HUDEP-2 (cell line): Measurements from ENCODE around the gene IFITM10.

ENCODE experiments used
- DNase-seq, 76 experiments: peaks; one replicate each; lab custom pipeline; 2025; ENCODE audit not compliant: unreplicated experiment in 76 of 76; lab: John Stamatoyannopoulos, UW

IFITM10 gene

GRCh38 chr11:1727096-1727690 lies 23.2 kb downstream of the IFITM10 start:
- DNase-seq: no peak

GRCh38 chr11:1719781-1720180 lies 30.6 kb downstream of the IFITM10 start:
- no peak for DNase-seq

DNA sequence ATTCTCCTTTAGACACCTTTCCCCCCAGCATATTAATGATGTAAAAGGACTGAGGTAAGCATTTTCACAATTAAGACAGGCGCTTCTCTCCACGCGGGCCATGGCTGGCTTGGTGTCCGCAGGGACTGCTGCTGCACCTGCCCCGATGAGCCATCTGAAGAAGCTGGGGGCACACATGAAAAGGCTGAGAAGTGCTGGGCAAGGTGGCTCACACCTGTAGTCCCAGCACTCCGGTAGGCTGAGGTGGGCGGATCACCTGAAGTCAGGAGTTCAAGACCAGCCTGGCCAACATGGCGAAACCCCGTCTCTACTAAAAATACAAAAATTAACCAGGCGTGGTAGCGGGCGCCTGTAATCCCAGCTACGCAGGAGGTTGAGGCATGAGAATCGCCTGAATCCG lies 32.1 kb downstream of the IFITM10 start:
- DNase-seq: no peak

DNA sequence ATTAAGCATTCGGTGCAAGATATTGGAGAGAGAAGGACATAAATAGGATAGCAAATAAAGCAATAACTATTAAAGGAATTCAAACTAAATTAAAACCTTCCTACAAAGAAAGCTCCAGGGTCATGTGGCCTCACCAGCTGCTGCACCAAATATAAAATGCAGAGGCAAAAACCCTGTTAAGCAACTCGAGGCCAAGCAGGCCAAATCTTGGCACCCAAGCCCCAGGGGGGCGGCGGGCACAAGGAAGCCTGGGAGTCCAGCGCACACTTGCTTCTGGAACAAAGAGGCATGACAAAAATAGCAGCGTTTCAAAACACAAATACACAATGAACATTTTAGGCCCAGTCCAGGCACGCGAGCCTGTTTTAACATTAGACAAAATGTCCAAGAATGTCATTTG lies 32.6 kb downstream of the IFITM10 start:
- no peak for DNase-seq

GRCh38 chr11:1714908-1715885 lies 35.2 kb downstream of the IFITM10 start:
- peak in 1 of 76 experiments; percentile 13 for DNase-seq

DNA sequence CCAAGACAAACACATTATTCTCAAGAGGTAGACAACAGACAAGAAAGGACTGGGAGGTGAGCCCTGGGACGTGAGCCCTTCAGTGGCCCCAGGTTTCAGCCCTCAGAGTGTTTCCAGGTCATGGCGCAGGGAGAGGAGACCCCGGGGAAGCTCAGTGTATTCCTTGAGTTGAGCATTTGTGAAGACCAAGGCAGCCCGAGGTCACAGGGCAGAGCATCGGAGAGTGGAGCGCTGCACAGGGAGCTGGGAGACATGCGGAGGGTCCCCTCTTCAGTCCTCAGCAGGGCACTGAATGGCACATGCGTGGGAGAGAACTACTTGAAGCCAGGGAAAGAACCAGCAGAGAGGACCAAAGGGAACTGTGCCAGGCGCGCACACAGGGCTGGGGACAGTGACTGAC lies 41.7 kb downstream of the IFITM10 start:
- no peak for DNase-seq

GRCh38 chr11:1707751-1708150 lies 42.6 kb downstream of the IFITM10 start:
- DNase-seq: no peak

DNA sequence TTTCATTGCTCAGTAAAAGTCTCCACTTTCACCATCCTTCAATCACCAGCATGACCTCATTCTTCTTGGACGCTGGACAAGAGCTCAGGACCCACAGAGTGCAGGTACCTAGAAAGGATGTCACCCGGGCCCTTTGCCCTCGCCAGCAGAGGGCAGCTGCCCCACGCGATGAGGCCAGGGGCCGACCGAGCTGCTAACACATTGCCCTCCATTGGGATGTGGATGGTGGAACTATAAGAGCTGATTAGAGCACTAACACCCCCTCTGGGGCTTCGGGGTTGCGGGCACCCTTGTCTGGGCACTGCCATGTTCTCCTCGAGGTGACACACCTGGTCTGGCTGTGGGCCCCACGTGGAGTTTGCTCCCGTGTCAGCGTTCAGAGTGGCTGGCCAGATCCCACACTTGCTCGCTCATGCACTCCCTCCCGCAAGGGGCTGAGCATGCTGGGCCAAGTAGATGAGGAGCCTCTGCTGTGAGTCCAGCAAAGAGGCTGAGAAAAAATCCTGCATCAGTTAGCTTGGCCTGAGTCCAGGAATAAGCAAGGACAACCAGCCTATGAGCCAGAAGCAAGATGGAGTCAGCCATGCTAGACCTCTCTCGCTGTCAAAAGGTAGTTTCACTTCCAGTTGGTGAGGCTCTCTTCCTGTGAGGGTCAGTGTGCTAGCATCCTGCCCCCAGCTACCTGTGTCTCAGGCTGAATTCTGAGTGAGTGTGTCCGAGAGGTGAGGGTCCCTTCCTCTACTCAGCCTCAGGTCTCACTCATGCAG lies 43.6 kb downstream of the IFITM10 start:
- DNase-seq: peak in 15 of 76 experiments; percentile 2 to 49 (median 12)

GRCh38 chr11:1705126-1706052 lies 45.0 kb downstream of the IFITM10 start:
- DNase-seq: peak in 2 of 76 experiments; percentile 0 to 14

DNA sequence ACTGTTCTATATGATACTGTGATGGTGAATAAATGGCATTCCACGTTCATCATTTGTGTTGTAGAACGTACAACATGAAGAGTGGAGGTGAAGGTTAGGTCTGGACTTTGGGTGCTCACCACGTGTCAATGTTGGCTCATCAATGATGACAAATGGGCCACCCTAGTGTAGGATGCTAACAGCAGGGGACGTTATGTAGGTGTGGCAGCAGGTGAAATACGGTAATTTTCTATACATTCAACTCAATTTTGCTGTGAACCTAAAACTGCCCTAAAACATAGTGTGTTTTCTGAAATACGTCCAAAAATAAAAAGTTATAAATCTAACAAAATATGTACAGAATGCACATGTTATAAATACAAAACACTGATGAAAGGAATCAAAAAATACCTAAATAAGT lies 47.2 kb downstream of the IFITM10 start:
- DNase-seq: no peak

DNA sequence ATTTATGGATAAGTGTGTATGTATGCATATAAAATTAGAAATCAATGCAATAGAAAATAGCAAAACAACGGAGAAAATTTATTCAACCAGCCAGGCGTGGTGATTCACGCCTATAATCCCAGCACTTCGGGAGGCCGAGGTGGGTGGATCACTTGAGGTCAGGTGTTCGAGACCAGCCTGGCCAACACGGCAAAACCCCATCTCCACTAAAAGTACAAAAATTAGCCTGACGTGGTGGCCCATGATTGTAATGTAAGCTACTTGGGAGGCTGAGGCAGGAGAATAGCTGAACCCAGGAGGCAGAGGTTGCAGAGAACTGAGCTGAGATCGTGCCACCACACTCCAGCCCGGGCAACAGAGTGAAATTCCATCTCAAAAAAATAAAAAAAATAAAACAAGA lies 47.9 kb downstream of the IFITM10 start:
- DNase-seq: no peak

DNA sequence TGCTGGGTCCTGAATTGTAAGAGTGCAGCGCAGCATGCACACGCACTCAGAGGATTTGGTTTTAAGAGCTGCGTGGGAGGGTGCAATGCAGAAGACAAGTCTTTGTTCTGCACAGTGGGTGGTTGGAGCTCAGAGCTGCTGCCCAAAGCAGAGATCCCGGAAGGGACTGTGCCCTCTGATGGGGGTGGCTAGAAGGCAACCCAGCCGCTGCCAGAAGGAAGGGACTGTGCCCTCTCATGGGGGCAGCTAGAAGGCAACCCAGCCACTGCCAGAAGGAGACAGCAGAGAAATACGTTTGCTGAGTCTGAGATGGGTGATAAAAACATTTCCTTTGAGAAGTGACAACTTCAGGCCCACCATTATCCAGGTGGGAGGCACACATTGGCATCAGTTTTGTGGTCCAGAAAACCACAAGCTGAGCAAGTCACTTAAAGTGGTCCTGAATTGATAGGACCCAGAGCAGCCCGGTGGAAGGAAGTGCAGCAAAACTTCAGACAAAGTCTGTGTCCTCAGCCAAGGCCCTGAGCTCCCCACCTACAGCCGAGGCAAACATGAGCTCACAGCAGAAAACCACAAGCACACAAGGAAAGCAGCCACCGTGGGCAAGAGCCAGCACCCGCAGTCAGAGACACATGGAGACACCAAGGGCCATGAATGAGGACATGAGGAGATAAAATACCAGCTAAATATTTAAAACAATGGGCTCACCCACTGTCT lies 49.1 kb downstream of the IFITM10 start:
- no peak for DNase-seq

GRCh38 chr11:1699771-1700170 lies 50.6 kb downstream of the IFITM10 start:
- DNase-seq: no peak

- no peak for DNase-seq
Measured at GRCh38 chr11:1696608-1697570, 53.5 kb downstream of the IFITM10 start, which contains the start of gene KRTAP5-6. Gene KRTAP5-6, plus strand, starts transcription at chr11:1697195. Its CDS starts 51 bp downstream, at chr11:1697246.

DNA sequence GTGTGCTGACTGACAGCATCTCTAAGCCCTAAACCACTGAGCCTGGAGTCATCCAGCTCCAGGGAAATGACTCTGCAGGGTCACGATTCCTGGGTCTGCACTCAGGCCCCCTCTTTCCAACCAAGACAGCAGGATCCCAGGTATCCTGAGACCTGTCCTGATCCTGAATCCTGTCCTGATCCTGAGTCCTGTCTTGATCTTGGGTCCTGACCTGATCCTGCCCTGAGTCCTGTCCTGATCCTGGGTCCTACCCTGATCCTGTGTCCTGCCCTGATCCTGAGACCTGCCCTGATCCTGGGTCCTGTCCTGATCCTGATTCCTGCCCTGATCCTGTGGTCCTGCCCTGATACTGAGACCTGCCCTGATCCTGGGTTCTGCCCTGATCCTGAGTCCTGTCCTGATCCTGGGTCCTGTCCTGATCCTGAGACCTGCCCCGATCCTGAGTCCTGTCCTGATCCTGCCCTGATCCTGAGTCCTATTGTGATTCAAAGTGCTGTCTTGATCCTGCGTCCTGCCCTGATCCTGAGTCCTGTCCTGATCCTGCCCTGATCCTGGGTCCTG lies 54.8 kb downstream of the IFITM10 start:
- DNase-seq: no peak

DNA sequence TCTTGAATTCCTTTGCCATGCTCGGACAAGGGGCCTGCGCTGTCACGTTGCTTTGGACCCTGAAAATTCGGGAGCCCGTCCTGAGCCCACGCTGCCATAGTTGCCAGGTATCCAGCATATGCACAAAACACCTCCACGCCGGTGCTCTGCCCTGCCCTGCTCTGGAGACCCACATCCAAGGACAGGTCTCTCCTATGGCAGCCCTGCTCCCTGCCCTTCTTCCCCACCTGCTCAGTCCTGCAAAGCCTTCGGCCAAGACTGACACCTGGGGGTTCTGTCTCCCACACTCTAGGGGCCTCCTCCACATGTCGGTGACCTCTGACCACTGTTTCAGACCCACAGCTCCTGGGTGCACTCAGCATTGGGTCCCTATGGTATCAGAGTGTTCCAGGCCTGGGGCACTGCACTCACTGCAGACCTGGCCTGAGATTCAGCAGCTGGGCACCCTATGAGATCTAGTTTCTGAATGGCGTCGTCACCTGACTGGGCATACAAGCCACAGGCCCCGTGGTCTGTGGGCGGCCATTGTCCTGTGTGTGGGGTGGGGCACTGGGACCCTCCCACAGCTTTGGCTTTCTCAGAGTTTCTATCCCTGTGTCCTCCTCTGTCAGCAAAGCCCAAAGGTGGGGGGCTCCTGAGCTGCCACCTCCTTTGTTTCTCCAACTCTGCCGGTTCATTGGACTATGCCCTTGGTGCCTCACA lies 55.4 kb downstream of the IFITM10 start:
- no peak for DNase-seq
